OCI-LY3 (cell line): ENCODE measurements around the gene FDX2.

Experiments
- H2AFZ ChIP-seq: fragments of 200-600, 300-600 bp; shearing (Covaris generic); 2 replicates; pipeline ENCODE4 v1.6.0; 2014; ENCODE audit warnings: antibody characterized with exemption, low read depth, low read length
- H3K27ac ChIP-seq: fragments of 200-600, 300-600 bp; sonication (generic); 2 replicates; pipeline ENCODE4 v1.5.1; 2014; ENCODE audit warnings: mild to moderate bottlenecking, low read length, moderate library complexity, mixed read lengths
- H3K27me3 ChIP-seq: fragments of 200-600, 300-600 bp; sonication (generic); 2 replicates; pipeline ENCODE4 v1.6.1; 2014; ENCODE audit warnings: low read depth, low read length, mixed read lengths
- H3K36me3 ChIP-seq: fragments of 200-600, 300-600 bp; sonication (generic); replicated peaks from 2 replicates; pipeline ENCODE3; 2014; ENCODE audit warnings: low read depth, low read length, mixed read lengths
- H3K4me1 ChIP-seq: fragments of 300-600, 200-600 bp; sonication (generic); 2 replicates; pipeline ENCODE4 v1.6.1; 2014; ENCODE audit warnings: low read length, mixed read lengths
- H3K4me2 ChIP-seq: fragments of 200-600, 300-600 bp; sonication (generic); 2 replicates; pipeline ENCODE4 v1.6.1; 2014; ENCODE audit warnings: low read length, mixed read lengths
- H3K4me3 ChIP-seq: fragments of 300-600, 200-600 bp; sonication (generic); 2 replicates; pipeline ENCODE4 v1.5.1; 2014; ENCODE audit warnings: antibody characterized with exemption, mild to moderate bottlenecking, low read length, moderate library complexity
- H3K79me2 ChIP-seq: fragments of 300-600, 200-600 bp; shearing (Covaris generic); 2 replicates; pipeline ENCODE4 v1.6.1; 2014; ENCODE audit warnings: mild to moderate bottlenecking, low read length, mixed read lengths
- H3K9ac ChIP-seq: fragments of 300-600, 200-600 bp; shearing (Covaris generic); 2 replicates; pipeline ENCODE4 v1.6.0; 2014; ENCODE audit warnings: mild to moderate bottlenecking, low read length, moderate library complexity
- H3K9me3 ChIP-seq: fragments of 200-600, 300-600 bp; shearing (Covaris generic); 2 replicates; pipeline ENCODE4 v1.6.1; 2014; ENCODE audit warnings: low read length, mixed read lengths; ENCODE audit not compliant: insufficient read depth
- H4K20me1 ChIP-seq: fragments of 200-600, 300-600 bp; sonication (generic); 2 replicates; pipeline ENCODE4 v1.6.1; 2016; ENCODE audit warnings: low read length, mixed read lengths; ENCODE audit not compliant: insufficient read depth
- EZH2phosphoT487 ChIP-seq: fragments of 200-600 bp; shearing (Covaris generic); IDR thresholded peaks from 2 replicates; pipeline ENCODE4 v1.6.1; 2018; ENCODE audit warnings: antibody characterized with exemption, mixed run types, low read depth
- TF ChIP-seq, protein P1 (sequence below): fragments of 200-600, 300-600 bp; sonication (generic); IDR thresholded peaks from 2 replicates; pipeline ENCODE4 v1.5.1; 2014; ENCODE audit warnings: antibody characterized with exemption, low read length, low read depth

Gene FDX2

DNA sequence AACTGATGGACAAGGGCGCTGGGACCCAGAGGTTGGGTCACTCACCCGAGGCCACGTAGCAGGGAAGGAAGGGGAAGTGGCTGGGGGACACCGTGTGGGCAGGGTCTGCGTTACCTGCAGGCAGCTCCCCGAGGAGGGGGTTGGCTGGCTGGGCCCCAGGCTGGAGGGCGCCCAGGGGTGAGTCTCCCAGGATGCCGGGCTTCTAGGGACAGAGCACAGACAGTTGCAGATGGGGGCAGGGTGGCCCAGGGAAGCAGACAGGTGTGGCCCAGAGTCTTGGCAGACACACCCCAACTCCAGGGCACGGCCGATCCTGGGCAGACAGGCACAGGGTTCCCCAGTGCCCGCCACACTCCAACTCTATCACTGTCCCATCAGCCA lies 5.6 kb upstream of the FDX2 start:
- Histone ChIP-seq H3K27me3 (no peaks in the 10 kb centered on the region), H4K20me1 (no peaks in the 10 kb centered on the region), H3K9ac (no peak overlapping the region), H2AFZ (no peak overlapping the region), H3K9me3 (no peaks in the 10 kb centered on the region), H3K4me1 (peaks cover 3% of the 10 kb centered on the region), H3K79me2 (no peaks in the 10 kb centered on the region), H3K4me2 (no peak overlapping the region), H3K27ac (no peak overlapping the region), H3K4me3 (no peak overlapping the region), H3K36me3 (peaks cover 63% of the 10 kb centered on the region)
- no peak for TF ChIP-seq EZH2phosphoT487
- TF ChIP-seq, protein P1, sequence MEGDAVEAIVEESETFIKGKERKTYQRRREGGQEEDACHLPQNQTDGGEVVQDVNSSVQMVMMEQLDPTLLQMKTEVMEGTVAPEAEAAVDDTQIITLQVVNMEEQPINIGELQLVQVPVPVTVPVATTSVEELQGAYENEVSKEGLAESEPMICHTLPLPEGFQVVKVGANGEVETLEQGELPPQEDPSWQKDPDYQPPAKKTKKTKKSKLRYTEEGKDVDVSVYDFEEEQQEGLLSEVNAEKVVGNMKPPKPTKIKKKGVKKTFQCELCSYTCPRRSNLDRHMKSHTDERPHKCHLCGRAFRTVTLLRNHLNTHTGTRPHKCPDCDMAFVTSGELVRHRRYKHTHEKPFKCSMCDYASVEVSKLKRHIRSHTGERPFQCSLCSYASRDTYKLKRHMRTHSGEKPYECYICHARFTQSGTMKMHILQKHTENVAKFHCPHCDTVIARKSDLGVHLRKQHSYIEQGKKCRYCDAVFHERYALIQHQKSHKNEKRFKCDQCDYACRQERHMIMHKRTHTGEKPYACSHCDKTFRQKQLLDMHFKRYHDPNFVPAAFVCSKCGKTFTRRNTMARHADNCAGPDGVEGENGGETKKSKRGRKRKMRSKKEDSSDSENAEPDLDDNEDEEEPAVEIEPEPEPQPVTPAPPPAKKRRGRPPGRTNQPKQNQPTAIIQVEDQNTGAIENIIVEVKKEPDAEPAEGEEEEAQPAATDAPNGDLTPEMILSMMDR: no peak

DNA sequence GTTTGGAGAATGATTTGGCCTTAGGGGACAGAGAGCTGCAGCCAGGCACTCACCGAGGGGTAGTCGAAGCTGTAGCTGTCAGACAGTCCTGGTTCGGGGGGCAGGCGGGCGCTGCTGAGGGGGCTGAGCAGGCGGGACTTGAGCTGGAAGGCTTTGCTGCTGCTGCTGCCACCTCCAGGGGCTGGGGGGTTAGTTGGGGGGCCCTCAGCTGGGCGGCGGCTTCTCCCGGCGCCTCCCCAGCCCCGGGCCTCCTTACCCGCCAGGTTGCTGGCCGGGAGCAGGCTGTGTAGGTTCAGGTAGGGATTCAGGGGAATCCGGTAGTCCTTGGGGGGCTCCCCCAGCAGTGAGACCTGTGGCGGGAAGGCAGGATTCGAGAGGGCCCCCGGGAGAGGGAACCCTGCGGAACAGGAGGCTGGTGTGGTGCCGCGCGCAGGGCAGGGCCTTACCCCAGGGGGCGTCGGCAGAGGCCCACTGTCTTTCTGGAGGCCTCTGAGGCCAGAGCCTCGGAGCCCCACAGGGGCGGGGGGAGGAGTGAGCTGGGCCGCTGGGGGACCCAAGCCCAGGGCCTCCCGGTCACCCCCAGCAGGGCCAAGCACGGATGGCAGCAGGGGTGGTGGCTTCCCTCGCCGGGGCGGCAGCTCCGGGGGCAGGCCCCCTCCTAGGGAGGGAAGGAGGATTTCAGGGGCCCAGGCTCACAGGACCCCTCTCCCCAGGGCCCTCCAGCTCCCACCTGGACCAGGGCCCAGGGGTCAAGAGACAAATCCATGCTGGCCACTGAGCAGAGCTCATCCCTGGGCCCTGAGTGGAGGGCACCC lies 5.0 kb upstream of the FDX2 start:
- no peak overlapping the region for H3K4me3 ChIP-seq
- H2AFZ ChIP-seq: no peak overlapping the region
- H3K9me3 ChIP-seq: no peaks in the 10 kb centered on the region
- TF ChIP-seq, protein P1: no peak
- TF ChIP-seq EZH2phosphoT487: no peak
- H3K27me3 ChIP-seq: no peaks in the 10 kb centered on the region
- peaks cover 67% of the 10 kb centered on the region for H3K36me3 ChIP-seq
- H3K9ac ChIP-seq: no peak overlapping the region
- H3K79me2 ChIP-seq: no peaks in the 10 kb centered on the region
- H3K27ac ChIP-seq: no peak overlapping the region
- H3K4me2 ChIP-seq: no peak overlapping the region
- no peaks in the 10 kb centered on the region for H4K20me1 ChIP-seq
- H3K4me1 ChIP-seq: peaks cover 8% of the 10 kb centered on the region

DNA sequence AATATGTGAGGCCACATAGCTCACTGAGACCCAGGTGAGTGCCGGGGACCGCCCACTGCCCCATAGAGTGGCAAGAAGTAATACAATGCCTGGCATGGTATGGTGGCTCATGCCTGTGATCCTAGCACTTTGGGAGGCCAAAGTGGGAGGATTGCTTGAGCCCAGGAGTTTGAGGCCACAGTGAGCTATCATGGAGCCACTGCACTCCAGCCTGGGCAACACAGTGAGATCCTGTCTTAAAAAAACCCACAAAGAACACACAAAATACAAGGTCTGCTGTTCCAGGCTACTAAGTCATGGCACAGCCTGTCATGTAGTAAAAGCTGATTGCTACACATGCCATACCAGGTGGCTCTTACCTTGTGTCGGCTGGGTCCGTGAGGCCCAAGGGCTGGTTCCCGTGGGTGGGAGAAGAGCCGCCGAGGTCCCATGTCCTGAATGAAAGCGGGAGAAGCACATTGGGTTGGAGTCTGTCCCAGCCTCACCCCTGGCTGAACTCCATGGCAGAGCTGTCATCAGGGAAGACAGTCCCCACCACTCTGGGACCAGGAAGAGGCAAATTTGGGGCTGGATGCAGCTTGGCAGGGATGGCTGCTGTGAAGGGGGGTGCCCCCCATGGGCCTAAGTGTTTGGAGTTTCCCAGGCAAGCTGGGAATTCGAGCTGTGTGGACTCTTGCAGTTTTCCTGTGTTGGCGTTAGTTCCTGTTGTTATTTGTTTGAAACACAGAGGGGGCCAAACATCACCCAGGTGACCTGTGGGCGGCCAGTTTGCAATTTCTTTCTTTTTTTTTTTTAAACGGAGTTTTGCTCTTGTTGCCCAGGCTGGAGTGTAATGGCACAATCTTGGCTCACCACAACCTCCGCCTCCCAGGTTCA lies 3.2 kb upstream of the FDX2 start:
- no peak for TF ChIP-seq EZH2phosphoT487
- TF ChIP-seq, protein P1: no peak
- Histone ChIP-seq H3K36me3 (peaks cover 56% of the 10 kb centered on the region), H3K4me1 (peaks cover 11% of the 10 kb centered on the region), H3K4me2 (no peak overlapping the region), H3K9me3 (no peaks in the 10 kb centered on the region), H3K4me3 (no peak overlapping the region), H3K27ac (no peak overlapping the region), H3K27me3 (no peaks in the 10 kb centered on the region), H2AFZ (no peak overlapping the region), H3K79me2 (peaks cover 3% of the 10 kb centered on the region; the same call in 1 of the 2 replicates), H3K9ac (no peak overlapping the region), H4K20me1 (no peaks in the 10 kb centered on the region)

GRCh38 chr19:10317857-10318462 lies 2.1 kb upstream of the FDX2 start:
- Histone ChIP-seq H3K9ac (no peak overlapping the region), H3K27ac (no peak overlapping the region), H3K4me3 (no peak overlapping the region), H3K4me2 (no peak overlapping the region), H3K36me3 (peaks cover 51% of the 10 kb centered on the region), H3K79me2 (peaks cover 3% of the 10 kb centered on the region; the same call in 1 of the 2 replicates), H3K9me3 (no peaks in the 10 kb centered on the region), H2AFZ (no peak overlapping the region), H3K27me3 (no peaks in the 10 kb centered on the region), H3K4me1 (peaks cover 11% of the 10 kb centered on the region), H4K20me1 (no peaks in the 10 kb centered on the region)
- TF ChIP-seq, protein P1: no peak
- no peak for TF ChIP-seq EZH2phosphoT487
